Measurements from ENCODE around the gene RAP1GAP2.
"Not testable (repeated sequence)": the region's sequence is repeated elsewhere in the genome, so short reads cannot be mapped to it uniquely, and the experiment has no call there.

The RAP1GAP2 gene

GRCh38 chr17:2796164-2797125 lies at the start of gene RAP1GAP2:
RAP1GAP2 (plus strand) TSS chr17:2796438; CDS start chr17:2796528, 90 bp downstream.
- DNase-seq = peak; percentile 93

- DNase-seq = no peak
These were observed 47.0 kb upstream of the RAP1GAP2 start, which contains the start of gene CCDC92B for GRCh38 chr17:2749058-2749783. CCDC92B (minus strand) TSS chr17:2749652; CDS start chr17:2735145, 14,507 bp downstream.

GRCh38 chr17:2749784-2750181 lies 46.5 kb upstream of the RAP1GAP2 start:
- DNase-seq = peak; percentile 74

GRCh38 chr17:2750721-2751120 lies 45.5 kb upstream of the RAP1GAP2 start:
- DNase-seq = no peak

GRCh38 chr17:2751491-2751890 lies 44.7 kb upstream of the RAP1GAP2 start:
- no peak for DNase-seq

- no peak for DNase-seq
These were observed 40.1 kb upstream of the RAP1GAP2 start for GRCh38 chr17:2755891-2756724.

- DNase-seq = no peak
These were observed 37.4 kb upstream of the RAP1GAP2 start for GRCh38 chr17:2758870-2759269.

- no peak for DNase-seq
These were observed 26.1 kb upstream of the RAP1GAP2 start for GRCh38 chr17:2770129-2770528.

- no peak for DNase-seq
These were observed 21.0 kb upstream of the RAP1GAP2 start for GRCh38 chr17:2775206-2775605.

GRCh38 chr17:2776589-2777241 lies 19.5 kb upstream of the RAP1GAP2 start:
- no peak for DNase-seq

GRCh38 chr17:2777242-2777867 lies 18.9 kb upstream of the RAP1GAP2 start:
- no peak for DNase-seq

GRCh38 chr17:2778489-2778888 lies 17.7 kb upstream of the RAP1GAP2 start:
- no peak for DNase-seq

GRCh38 chr17:2779545-2779944 lies 16.7 kb upstream of the RAP1GAP2 start:
- no peak for DNase-seq

GRCh38 chr17:2780256-2780655 lies 16.0 kb upstream of the RAP1GAP2 start:
- no peak for DNase-seq

GRCh38 chr17:2780931-2781454 lies 15.2 kb upstream of the RAP1GAP2 start:
- DNase-seq = no peak

GRCh38 chr17:2781598-2781997 lies 14.6 kb upstream of the RAP1GAP2 start:
- not testable (repeated sequence) for DNase-seq

GRCh38 chr17:2782055-2782454 lies 14.2 kb upstream of the RAP1GAP2 start:
- DNase-seq = peak; percentile 76

GRCh38 chr17:2783310-2784030 lies 12.8 kb upstream of the RAP1GAP2 start:
- DNase-seq = no peak

GRCh38 chr17:2784864-2785263 lies 11.4 kb upstream of the RAP1GAP2 start:
- DNase-seq = no peak

- not testable (repeated sequence) for DNase-seq
These were observed 10.9 kb upstream of the RAP1GAP2 start for GRCh38 chr17:2785376-2785775.
